HG02678 (cell line): ENCODE results near the gene ADAMTS3.

Experiments
- ATAC-seq: cut with Tn5 transposase; IDR thresholded peaks from one replicate; pipeline ENCODE4 v1.9.1; 2021; ENCODE audit warnings: mild to moderate bottlenecking, moderate library complexity; ENCODE audit not compliant: unreplicated experiment

Gene ADAMTS3

DNA sequence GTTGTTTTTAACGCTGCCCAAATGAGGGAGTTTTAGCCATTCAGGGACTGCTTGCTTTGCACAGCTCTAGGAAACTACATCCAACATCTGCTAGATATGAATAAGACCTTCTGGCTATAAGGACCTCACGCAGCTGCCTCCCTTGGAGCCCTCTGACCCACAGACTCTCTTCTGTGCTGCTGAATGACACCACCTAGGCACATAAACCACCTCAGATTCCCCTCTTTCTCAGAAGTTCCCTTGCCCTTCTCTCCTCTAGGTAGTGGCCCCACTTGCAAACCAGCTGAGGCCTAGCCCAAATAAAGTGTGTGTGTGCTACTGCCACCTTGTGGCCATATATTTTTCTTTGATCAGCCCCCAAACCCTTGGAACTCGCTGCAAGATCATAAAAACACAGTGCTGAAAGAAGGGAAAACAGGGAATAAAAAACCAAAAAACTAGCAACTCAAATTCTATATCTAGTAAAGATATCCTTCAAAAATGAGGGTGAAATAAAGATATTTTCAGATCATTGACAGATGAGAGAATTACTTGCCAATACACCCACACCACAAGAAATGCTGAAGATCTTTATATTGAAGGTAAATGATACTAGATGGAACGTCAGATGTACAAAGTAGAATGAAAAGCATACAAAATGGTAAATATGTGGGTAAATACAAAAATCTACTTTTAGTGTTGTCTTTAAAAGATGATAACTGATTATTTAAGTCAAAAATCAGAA is 265.9 kb downstream of the ADAMTS3 start:
- ATAC-seq: peak; percentile 92

DNA sequence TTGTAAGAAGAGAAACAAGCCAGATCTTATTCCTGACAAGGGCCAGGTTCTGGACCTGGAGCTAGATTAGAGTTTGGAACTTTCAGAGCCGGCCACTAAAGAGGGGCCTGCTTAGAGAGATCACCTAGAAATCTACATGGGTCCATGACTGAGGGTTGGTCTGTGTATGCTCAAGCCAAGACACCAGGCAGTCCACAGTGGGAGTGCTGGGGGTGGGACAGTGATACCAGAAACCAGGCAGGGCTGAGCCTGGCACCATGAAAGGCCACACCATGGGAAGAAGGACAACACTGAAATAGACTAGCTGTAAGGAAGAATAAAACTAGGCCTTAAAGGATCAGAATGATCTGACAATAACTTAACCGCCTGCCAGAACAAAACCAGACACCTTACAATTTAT is 267.3 kb downstream of the ADAMTS3 start:
- ATAC-seq: no peak

DNA sequence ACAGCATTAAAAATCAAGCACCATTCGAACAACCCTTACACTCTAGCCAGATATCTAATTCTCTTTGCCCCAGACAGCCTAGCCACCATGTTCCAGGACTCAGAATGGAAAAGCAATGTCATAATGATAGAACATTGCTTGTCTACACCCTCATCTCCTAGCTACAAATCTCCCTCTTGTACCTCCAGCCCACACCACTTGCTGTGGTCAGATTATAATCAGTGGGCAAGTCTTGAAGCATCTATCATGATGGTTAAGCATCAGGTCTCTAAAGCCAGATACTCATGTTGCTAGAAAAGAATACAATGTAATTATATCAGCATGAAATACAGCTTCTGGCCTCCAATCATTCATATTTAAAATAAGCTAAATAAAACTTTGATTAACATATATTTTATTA is 268.9 kb downstream of the ADAMTS3 start:
- no peak for ATAC-seq

DNA sequence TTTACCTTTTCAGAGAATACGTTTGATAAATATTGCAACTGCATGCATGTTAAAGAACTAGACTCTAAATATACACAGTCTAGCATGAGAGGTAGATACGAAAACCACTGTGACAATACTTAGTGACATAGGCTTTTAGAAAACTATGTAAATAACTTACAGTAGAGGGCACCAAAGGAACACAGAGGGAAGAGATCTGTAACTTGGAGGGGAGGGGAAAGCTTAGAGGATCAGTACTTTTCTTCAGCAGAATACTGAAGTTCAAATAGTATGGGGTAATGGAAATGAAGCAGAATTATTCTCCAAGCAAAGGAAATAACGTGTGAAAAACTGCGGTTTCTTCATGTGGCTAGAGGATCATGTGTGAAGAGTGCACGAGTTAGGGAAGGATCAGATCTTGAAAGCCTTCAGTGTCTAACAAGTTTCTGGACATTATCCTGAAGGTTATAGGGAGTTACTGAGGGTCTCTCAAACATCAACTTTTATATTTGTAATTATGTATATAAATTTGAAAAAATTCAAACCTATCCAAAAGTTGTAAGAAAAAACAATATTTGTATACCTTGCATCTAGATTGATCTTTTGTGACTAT is 273.0 kb downstream of the ADAMTS3 start:
- peak; percentile 84 for ATAC-seq

DNA sequence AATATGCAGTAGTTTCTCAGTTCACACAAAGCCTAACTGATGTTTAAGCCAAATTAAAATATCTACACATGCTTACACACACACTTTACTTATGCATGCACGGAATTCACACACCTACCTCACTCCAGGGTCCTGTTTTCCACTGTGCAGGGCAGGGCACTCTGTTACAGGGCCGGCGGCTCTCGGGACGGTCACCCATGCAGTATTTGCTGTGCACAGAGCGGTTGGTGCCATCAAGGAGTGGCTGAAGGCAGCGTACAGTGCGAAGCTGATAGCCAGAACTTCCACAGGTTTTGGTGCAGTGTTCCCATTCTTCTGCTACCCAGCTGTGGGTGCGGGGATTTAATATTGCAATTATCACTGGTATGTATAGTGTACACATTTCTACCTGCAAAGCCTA is 278.3 kb downstream of the ADAMTS3 start:
- no peak for ATAC-seq

DNA sequence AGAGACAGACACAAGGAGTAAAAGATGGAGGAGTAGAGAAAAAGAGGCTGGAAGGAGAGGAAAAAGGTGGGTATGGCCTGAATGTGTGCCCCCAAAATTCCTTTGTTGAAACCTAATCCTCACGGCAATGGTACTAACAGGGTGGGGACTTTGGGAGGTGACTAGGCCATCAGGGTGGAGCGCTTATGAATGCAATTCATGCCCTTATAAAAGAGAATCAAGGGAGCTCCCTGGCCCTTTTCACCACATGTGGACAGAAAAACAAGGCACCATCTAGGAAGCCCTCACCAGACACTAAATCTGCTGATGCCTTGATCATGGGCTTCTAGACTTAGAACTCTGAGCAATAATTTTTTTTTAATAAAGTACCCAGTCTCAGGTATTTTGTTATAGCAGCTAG is 282.1 kb downstream of the ADAMTS3 start:
- ATAC-seq: no peak

DNA sequence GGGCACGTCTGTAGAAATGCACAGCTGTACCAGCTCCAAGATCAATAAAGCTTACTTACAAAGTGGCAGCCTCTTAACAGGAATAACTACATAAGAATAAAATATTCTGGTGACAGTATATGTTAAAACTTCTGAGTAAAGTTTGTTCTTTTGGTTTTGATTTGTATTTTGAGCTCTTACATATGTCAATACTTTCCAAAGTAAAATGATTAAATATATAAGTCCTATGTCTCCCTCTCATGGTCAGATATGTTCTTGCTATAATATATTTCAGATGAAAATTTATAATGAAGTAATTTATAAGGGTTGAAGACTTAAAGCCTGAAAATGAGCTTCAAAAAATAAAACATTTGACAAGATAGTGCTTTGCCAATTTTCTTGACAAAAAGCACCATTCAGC is 282.8 kb downstream of the ADAMTS3 start:
- ATAC-seq: no peak

DNA sequence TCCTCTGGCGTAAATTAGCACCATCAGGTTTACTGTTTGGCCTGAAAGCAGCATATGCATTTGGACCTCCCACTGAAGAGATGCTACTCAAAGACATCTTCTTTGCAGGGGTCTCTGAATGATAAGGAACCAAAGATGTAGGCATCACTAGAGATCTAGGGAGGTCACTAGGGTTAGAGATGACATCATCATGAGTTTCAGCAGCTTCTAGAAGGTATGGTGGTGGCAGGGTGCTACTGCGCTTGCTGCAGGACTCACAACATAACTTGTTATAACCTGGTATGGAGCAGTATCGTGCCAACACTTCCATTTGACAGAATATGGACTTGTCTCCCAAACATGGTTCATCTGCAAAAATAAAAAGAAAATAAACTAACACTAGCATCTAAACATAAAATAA is 285.7 kb downstream of the ADAMTS3 start:
- ATAC-seq: no peak

DNA sequence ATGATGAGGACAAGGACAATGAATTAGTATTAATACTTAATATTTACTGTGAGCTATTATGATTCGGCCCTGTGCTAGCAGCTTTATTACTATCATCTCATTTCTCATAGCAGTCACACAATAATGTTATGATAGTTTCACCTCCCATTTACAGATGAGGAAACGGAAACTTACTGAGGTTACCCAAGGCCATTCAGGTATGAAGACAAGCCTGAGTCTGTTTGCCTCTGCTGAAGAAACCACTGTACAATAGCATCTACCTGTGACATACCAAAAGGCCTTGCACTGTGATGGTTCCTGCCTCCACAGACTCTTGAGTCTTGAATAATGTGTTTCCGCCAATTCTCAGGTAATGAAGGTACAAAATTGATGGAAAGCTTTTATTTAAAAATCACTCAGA is 288.8 kb downstream of the ADAMTS3 start:
- no peak for ATAC-seq

DNA sequence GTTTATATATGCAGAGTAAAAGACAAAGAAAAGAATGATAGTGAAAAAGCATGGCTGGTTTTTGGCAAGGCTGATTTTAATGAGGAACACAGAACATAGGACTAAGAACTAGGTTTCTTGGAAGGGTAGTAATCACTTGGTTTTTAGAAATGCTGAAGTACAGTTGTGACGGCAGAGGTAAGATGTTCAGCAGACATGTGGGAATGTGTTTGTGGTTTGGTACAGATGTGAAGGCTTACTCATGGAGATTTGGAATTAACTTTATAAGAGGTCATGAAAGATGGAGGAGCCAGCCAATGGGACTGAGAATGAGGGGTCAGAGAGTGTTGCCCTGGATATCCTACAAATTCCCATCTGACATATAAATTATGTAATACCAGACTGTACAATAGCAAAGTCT is 293.6 kb downstream of the ADAMTS3 start:
- no peak for ATAC-seq

DNA sequence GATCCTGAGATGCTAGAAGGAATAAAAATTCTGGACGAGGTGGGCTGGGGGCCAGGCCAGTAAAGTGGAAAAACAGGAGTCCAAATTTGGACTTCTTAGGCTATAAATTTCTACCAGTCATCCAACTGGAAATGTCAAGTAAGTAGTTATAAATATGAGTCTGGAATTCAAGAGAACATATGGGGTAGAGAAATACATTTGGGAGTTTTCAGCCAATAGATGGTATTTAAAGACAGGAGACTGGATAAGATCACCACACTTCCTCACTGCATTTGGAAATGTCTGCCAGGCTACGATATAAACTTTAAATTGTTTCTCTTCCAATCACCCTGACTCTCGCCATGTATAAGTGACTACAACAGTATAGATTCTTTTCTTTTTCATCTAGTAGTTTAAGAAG is 294.8 kb downstream of the ADAMTS3 start:
- no peak for ATAC-seq

DNA sequence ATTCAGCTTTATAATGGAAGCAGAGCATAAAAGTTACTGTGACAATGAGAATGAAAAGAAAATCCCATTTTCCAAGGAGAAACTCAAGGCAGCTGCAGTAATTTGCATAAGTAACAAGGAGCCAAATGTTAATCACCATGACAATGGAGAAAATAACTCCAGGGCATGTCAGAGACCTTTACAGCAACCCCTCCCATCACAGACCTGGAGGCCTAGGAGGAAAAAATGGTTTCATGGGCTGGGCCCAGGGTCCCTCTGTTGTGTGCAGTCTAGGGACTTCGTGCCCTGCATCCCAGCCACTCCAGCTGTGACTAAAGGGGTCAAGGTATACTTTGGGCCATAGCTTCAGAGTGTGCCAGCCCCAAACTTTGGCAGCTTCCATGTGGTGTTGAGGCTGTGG is 313.8 kb downstream of the ADAMTS3 start:
- no peak for ATAC-seq

DNA sequence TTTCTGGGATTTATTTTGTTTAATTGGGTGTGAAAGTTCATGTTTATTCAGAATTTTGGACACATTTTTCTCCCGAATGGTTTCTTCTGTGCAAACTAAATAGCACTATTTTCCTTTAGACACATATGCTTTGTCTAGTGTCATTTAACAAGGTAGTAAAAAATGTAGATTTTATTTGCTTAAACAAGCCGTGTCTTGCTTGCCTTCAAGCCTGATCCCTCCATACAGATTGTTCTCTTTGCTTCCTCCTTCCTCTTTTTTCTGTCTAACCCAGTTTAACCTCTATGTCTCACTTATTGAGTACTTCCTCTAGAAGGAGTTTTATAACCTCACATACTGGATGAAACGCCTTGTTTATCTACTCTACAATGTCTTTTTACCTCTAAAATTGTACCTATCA is 325.4 kb downstream of the ADAMTS3 start:
- ATAC-seq: no peak

DNA sequence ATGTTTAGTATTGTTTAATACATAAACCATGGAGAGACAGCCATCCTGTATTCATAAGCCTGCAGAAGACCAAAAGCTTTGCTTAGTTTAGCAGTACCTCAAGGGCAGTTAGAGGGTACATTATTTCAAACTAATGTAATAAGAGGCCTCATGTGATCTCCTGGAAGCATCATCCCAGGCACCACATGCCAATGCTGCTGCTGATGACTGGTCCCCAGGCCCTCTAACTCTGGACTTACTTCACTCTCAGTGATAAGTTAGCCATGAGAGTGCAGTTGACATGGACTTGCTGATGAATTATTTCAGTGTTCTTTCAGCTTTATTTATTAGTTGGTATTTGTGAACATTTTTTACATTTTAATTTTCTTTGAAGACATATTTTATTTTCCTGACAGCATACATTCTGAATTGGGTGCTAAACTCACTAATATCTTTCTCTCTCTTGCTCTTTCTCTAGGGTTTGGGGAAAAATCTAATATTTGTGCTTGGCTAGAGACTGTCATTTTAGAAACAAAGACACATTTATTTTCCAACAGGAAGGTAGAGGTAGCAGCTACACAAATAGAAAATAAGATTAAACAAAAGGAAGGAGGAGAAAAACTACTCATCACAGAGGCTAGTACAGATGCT is 329.4 kb downstream of the ADAMTS3 start:
- no peak for ATAC-seq
